ENCODE data around the gene PADI1.

- TF ChIP-seq CTCF (IDR thresholded peaks at IDR 0.05 in 8 of 11, conservative IDR thresholded peaks at IDR 0.05 in 3 of 11) (no peak), POLR2A (IDR thresholded peaks at IDR 0.05) (no peak), POLR2AphosphoS5 (IDR thresholded peaks at IDR 0.05) (peak; percentile 39 to 68 (median 52))
These were observed 7.7 kb downstream of the PADI1 start for GRCh38 chr1:17212487-17213121.

All from spleen (tissue), 7 donors.